ENCODE measurements around the gene IL20.
"Not testable (repeated sequence)": the region's sequence is repeated elsewhere in the genome, so short reads cannot be mapped to it uniquely, and the experiment has no call there.

IL20 gene

GRCh38 chr1:206846487-206846886 lies 18.9 kb upstream of the IL20 start:
- DNase-seq, result no peak

GRCh38 chr1:206847337-206847834 lies 18.0 kb upstream of the IL20 start:
- DNase-seq, result no peak

GRCh38 chr1:206847946-206848345 lies 17.5 kb upstream of the IL20 start:
- no peak for DNase-seq

- DNase-seq, result no peak
These were observed 15.0 kb upstream of the IL20 start for GRCh38 chr1:206850401-206850800.

- DNase-seq, result no peak
These were observed 13.9 kb upstream of the IL20 start for GRCh38 chr1:206851341-206852010.

- DNase-seq, result not testable (repeated sequence)
These were observed 12.8 kb upstream of the IL20 start for GRCh38 chr1:206852662-206853061.

GRCh38 chr1:206853696-206854095 lies 11.7 kb upstream of the IL20 start:
- not testable (repeated sequence) for DNase-seq

GRCh38 chr1:206854401-206855129 lies 10.9 kb upstream of the IL20 start:
- DNase-seq, result peak; percentile 54

- no peak for DNase-seq
These were observed 9.6 kb upstream of the IL20 start for GRCh38 chr1:206855859-206856258.

GRCh38 chr1:206856674-206857464 lies 8.6 kb upstream of the IL20 start:
- DNase-seq, result no peak

- DNase-seq, result no peak
These were observed 6.3 kb upstream of the IL20 start for GRCh38 chr1:206859082-206859521.

GRCh38 chr1:206860165-206860564 lies 5.3 kb upstream of the IL20 start:
- no peak for DNase-seq

GRCh38 chr1:206863266-206863665 lies 2.2 kb upstream of the IL20 start:
- peak; percentile 40 for DNase-seq

- no peak for DNase-seq
These were observed 639 bp downstream of the IL20 start for GRCh38 chr1:206866062-206866461.

- DNase-seq, result no peak
These were observed 1.8 kb downstream of the IL20 start for GRCh38 chr1:206867239-206867638.

GRCh38 chr1:206867716-206868115 lies 2.3 kb downstream of the IL20 start:
- no peak for DNase-seq

- DNase-seq, result no peak
These were observed 2.8 kb downstream of the IL20 start for GRCh38 chr1:206868264-206868663.

- no peak for DNase-seq
These were observed 6.7 kb downstream of the IL20 start for GRCh38 chr1:206872139-206872538.

GRCh38 chr1:206873603-206874188 lies 8.3 kb downstream of the IL20 start:
- no peak for DNase-seq

- DNase-seq, result no peak
These were observed 10.4 kb downstream of the IL20 start for GRCh38 chr1:206875752-206876377.

GRCh38 chr1:206878456-206878855 lies 13.0 kb downstream of the IL20 start:
- no peak for DNase-seq

GRCh38 chr1:206880314-206880713 lies 14.9 kb downstream of the IL20 start:
- DNase-seq, result no peak

GRCh38 chr1:206882555-206882954 lies 17.1 kb downstream of the IL20 start:
- DNase-seq, result no peak

Measured in NCI-H2029 treated with DMSO at 0.1 percent for 48 hours (cell line).